SHP77 (cell line): ENCODE data around the gene TARP.
"Not testable (repeated sequence)": the region's sequence is repeated elsewhere in the genome, so short reads cannot be mapped to it uniquely, and the experiment has no call there.

ENCODE experiments used
- DNase-seq, 2 experiments: peaks; one replicate each; lab custom pipeline; 2025; lab: John Stamatoyannopoulos, UW

TARP gene

GRCh38 chr7:38299275-38299931 is 26.0 kb upstream of the TARP start:
- no peak for DNase-seq

GRCh38 chr7:38296059-38296857 is 22.8 kb upstream of the TARP start:
- no peak for DNase-seq

GRCh38 chr7:38294926-38295325 is 21.5 kb upstream of the TARP start:
- no peak for DNase-seq

GRCh38 chr7:38292442-38292841 is 19.0 kb upstream of the TARP start:
- no peak for DNase-seq

- no peak for DNase-seq
Measured at GRCh38 chr7:38291650-38292049, 18.2 kb upstream of the TARP start.

- no peak for DNase-seq
Measured at GRCh38 chr7:38291117-38291647, 17.7 kb upstream of the TARP start.

GRCh38 chr7:38284553-38284952 is 11.1 kb upstream of the TARP start:
- DNase-seq: no peak

GRCh38 chr7:38283809-38284208 is 10.4 kb upstream of the TARP start:
- DNase-seq: no peak

GRCh38 chr7:38283107-38283506 is 9.7 kb upstream of the TARP start:
- DNase-seq: no peak

GRCh38 chr7:38282081-38282480 is 8.6 kb upstream of the TARP start:
- no peak for DNase-seq

- no peak for DNase-seq
Measured at GRCh38 chr7:38281266-38281665, 7.8 kb upstream of the TARP start.

GRCh38 chr7:38280707-38281106 is 7.3 kb upstream of the TARP start:
- no peak for DNase-seq

- no peak for DNase-seq
Measured at GRCh38 chr7:38280000-38280399, 6.6 kb upstream of the TARP start.

GRCh38 chr7:38276096-38276877 is 2.9 kb upstream of the TARP start:
- DNase-seq: no peak

- no peak for DNase-seq
Measured at GRCh38 chr7:38274927-38275620, 1.6 kb upstream of the TARP start.

GRCh38 chr7:38274486-38274885 is 1.1 kb upstream of the TARP start:
- DNase-seq: no peak

GRCh38 chr7:38270405-38270804 is 3.0 kb downstream of the TARP start:
- not testable (repeated sequence) for DNase-seq

- not testable (repeated sequence) for DNase-seq
Measured at GRCh38 chr7:38269704-38270346, 3.6 kb downstream of the TARP start.

- not testable (repeated sequence) for DNase-seq
Measured at GRCh38 chr7:38265958-38266357, 7.5 kb downstream of the TARP start.

- DNase-seq: not testable (repeated sequence)
Measured at GRCh38 chr7:38264602-38265001, 8.8 kb downstream of the TARP start.

GRCh38 chr7:38263274-38263673 is 10.2 kb downstream of the TARP start:
- not testable (repeated sequence) for DNase-seq
